ENCODE measurements around the gene BUD13.

The BUD13 gene

GRCh38 chr11:116791813-116792143, 19.0 kb upstream of the BUD13 start, which contains the start of gene APOA5:
APOA5 (minus strand) TSS chr11:116791879; CDS start chr11:116791860, 19 bp downstream.
- H3K9me3 Mint-ChIP-seq = no peaks in the 10 kb centered on the region
- H3K36me3 Mint-ChIP-seq (ENCODE audit: low read depth) = peaks cover 5% of the 10 kb centered on the region
- TF ChIP-seq CTCF (IDR thresholded peaks at IDR 0.05; ENCODE audit: unreplicated experiment in 3 of 3) = no peak
- H3K4me1 Mint-ChIP-seq = peaks cover 21% of the 10 kb centered on the region
- peak within 1 kb of the TSS in 1 of 3 experiments; percentile 26 for H3K27ac Mint-ChIP-seq
- peaks cover 8% of the 10 kb centered on the region for H3K27me3 Mint-ChIP-seq (ENCODE audit: low read depth)
- H3K4me3 Mint-ChIP-seq = peak within 1 kb of the TSS; percentile 63 to 77 (median 67)

DNA sequence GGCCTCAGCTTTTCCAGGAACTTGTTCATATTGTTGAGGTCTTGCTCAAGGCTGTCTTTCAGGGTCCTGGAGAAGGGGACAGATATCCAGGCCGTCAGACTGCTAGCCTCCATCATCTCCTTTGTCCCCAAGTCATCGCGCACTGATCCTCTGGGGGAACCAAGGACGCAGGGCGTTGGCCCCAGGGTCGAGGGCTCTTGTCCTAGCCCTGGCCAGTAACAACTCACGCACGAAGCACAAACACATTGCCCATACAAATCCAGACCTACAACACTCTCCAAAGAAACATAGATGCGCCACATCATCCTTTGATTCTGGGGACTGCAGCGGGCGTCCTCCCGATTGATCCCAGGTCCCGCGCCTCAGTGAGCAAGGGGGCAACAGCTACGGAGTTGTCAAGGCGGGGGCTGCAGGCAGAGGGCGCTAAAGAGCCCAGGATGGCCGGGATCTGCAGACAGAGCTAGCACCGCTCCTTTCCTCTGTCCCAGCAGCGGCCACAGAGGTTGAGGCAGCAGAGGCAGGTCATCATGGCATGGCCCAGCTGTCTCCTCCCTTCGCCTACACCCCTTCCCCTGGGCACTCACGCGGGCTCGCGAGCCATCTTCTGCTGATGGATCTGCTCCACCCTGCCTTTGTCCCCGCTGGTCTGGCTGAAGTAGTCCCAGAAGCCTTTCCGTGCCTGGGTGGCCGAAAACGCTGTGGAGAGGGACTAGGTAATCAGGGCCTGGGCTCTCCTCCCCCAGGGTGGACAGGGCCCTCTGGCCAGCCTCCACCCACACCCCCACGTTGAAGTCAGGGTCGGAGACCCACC, 18.4 kb upstream of the BUD13 start:
- H3K4me1 Mint-ChIP-seq = peaks cover 23% of the 10 kb centered on the region

DNA sequence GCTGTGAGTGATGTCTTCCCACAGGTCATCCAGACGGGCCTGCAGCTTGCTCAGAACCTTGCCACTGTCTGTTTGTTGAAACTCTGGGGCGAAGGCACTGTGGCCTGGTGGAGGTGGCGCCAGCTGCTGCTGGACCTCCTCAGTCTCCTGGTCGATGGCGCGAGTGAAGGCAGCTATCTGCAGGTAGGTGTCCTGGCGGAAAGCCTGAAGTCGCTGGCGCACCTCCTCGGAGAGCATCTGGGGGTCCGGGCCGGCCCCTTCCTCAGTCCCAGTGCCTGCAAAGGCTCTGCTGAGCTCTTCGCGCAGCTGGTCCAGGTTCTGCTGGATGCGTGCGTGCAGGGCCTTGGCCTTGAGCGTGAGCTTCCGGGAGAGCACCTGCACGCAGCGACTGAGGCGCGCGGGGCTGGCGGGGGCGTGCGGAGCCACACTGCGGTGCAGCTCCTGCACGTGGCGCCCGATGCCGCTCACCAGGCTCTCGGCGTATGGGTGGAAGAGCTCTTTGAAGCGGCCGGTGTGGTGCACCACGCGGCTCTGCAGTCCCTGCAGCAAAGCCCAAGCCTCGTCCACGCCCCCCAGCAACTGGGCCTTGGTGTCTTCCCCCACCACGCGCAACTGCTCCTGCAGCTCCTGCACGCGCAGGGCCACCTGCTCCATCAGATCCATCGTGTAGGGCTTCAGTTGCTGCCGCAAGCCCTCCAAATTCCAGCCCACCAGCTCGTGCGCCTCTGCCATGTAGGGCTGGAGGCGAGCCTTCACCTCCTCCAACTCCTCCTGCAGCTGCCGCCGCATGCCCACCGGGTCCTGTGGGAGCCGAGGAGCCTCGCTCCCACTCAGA, 17.6 kb upstream of the BUD13 start:
- peaks cover 23% of the 10 kb centered on the region for H3K4me1 Mint-ChIP-seq
- peaks cover 8% of the 10 kb centered on the region for H3K27me3 Mint-ChIP-seq (ENCODE audit: low read depth)
- H3K4me3 Mint-ChIP-seq = peak overlapping the region in 2 of 3 experiments; percentile 63 to 77
- no peaks in the 10 kb centered on the region for H3K9me3 Mint-ChIP-seq
- peaks cover 11% of the 10 kb centered on the region for H3K36me3 Mint-ChIP-seq (ENCODE audit: low read depth)
- H3K27ac Mint-ChIP-seq = no peak overlapping the region
- no peak for TF ChIP-seq CTCF (IDR thresholded peaks at IDR 0.05; ENCODE audit: unreplicated experiment in 3 of 3)

More for the DNA sequence above, 18.4 kb upstream of the BUD13 start:
- H3K4me3 Mint-ChIP-seq = peak overlapping the region; percentile 63 to 77 (median 67)
- peaks cover 5% of the 10 kb centered on the region for H3K36me3 Mint-ChIP-seq (ENCODE audit: low read depth)
- H3K9me3 Mint-ChIP-seq = no peaks in the 10 kb centered on the region
- peaks cover 8% of the 10 kb centered on the region for H3K27me3 Mint-ChIP-seq (ENCODE audit: low read depth)
- peak overlapping the region in 1 of 3 experiments; percentile 26 for H3K27ac Mint-ChIP-seq
- TF ChIP-seq CTCF (IDR thresholded peaks at IDR 0.05; ENCODE audit: unreplicated experiment in 3 of 3) = peak; percentile 80 to 86 (median 81)

DNA sequence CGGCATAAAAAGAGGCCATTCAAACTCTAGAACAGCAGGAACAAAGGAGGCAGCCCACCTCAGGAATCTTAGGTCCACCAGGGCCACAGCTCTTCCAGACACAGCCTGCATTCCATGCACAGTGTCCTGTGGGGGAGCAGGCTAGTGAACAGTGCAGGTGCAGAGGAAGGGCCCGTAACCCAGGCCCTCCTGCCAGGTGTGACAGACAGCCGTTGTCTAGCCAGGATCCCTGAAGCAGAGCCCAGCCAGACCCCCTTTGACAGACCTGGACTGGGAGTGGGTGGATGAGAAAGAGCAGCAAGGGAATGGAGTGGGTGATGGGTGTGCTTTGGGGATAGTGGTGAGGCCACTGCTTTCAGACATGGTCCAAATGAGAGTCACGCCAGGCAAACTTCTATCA, 16.2 kb upstream of the BUD13 start:
- peaks cover 25% of the 10 kb centered on the region for H3K36me3 Mint-ChIP-seq (ENCODE audit: low read depth)
- H3K4me3 Mint-ChIP-seq = peak overlapping the region; percentile 97 to 99 (median 98)
- no peak overlapping the region for H3K27ac Mint-ChIP-seq
- peaks cover 8% of the 10 kb centered on the region for H3K27me3 Mint-ChIP-seq (ENCODE audit: low read depth)
- H3K4me1 Mint-ChIP-seq = peaks cover 23% of the 10 kb centered on the region
- no peak for TF ChIP-seq CTCF (IDR thresholded peaks at IDR 0.05; ENCODE audit: unreplicated experiment in 3 of 3)
- no peaks in the 10 kb centered on the region for H3K9me3 Mint-ChIP-seq

- TF ChIP-seq CTCF (IDR thresholded peaks at IDR 0.05; ENCODE audit: unreplicated experiment in 3 of 3) = no peak
- Mint-ChIP-seq H3K9me3 (no peaks in the 10 kb centered on the region), H3K36me3 (ENCODE audit: low read depth) (peaks cover 27% of the 10 kb centered on the region), H3K27me3 (ENCODE audit: low read depth) (peaks cover 8% of the 10 kb centered on the region), H3K4me1 (peaks cover 23% of the 10 kb centered on the region), H3K27ac (peak overlapping the region; percentile 85 to 96 (median 89)), H3K4me3 (peak overlapping the region; percentile 97 to 99 (median 98))
Measured at GRCh38 chr11:116788534-116788933, 15.7 kb upstream of the BUD13 start.

All from nephron (organoid).